ENCODE results near the gene TMEM204. TPM values are rescaled to one million over a fixed set of nuclear protein-coding genes. Genes with fewer than 3 reads are reported as not detected.

The TMEM204 gene
- polyA plus RNA-seq, 2 of the 4 experiments (the other 2 are of a cell fraction), result not detected

DNA sequence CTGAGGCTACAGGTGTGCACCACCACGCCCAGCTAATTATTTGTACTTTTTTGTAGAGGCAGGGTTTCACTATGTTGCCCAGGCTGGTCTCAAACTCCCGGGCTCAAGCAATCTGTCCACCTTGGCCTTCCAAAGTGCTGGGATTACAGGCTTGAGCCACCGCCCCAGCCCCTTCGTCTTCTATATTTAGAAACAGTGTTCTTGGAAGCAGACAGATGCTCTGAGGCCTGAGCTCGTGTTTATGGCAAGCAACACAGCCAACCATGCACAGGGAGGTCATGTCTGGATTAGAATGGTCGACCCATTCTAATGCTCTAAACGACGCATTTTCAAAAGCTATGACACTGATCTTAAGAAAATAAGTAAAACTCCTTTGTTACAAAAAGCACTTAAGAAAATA is 16.6 kb downstream of the TMEM204 start:
- Histone ChIP-seq H3K4me1 (no peaks in the 10 kb centered on the region), H3K27ac (no peak overlapping the region), H3K4me3 (no peak overlapping the region), H3K9me3 (no peaks in the 10 kb centered on the region), H3K4me2 (no peak overlapping the region)
- no peak for TF ChIP-seq FOSL2 (IDR thresholded peaks at IDR 0.05)
- TF ChIP-seq FOSL2 (CRISPR knock-in tag; IDR thresholded peaks at IDR 0.05), result no peak
- FAIRE-seq, result no peak
- CTCF ChIA-PET, result interaction anchor here (1.0 kb wide), 1 partner anchor 9 kb away, joined by 3 read pairs; no protein-coding TSS in a partner anchor
- no peak for ATAC-seq
- no peak for DNase-seq (ENCODE audit: low read depth in 1 of 2, low spot score in 1 of 2)
- POLR2A ChIA-PET, result no interaction called here
- WGBS (ENCODE audit: missing lambda C conversion rate), result 78% methylated on average over 8 of the region's 8 CpGs

DNA sequence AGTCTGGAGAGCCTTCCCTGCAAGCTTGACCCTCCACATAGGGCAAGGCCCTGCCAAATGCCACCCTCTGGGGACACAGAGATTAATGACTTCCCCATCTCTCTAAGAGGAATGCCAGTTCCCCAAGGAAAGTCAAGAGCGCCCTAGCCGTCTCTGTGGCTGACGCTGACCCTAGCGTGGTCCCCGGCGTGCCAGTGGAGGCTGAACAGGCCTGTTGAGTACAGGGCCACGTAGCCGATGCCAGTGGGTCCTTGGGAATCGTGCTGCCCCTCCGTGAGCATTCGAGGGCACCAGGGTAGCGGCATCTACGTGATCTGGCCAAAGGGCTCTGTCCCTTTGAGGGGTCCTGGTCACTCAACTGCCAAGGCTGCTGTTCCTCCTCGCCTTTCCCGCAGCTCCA is 17.2 kb downstream of the TMEM204 start:
- Histone ChIP-seq H3K4me3 (no peak overlapping the region), H3K4me1 (no peaks in the 10 kb centered on the region), H3K27ac (no peak overlapping the region), H3K9me3 (no peaks in the 10 kb centered on the region), H3K4me2 (no peak overlapping the region)
- FAIRE-seq (no peak), DNase-seq (ENCODE audit: low read depth in 1 of 2, low spot score in 1 of 2) (no peak), ATAC-seq (no peak)
- WGBS (ENCODE audit: missing lambda C conversion rate), result 94% methylated on average over 15 of the region's 15 CpGs
- TF ChIP-seq, protein P1, sequence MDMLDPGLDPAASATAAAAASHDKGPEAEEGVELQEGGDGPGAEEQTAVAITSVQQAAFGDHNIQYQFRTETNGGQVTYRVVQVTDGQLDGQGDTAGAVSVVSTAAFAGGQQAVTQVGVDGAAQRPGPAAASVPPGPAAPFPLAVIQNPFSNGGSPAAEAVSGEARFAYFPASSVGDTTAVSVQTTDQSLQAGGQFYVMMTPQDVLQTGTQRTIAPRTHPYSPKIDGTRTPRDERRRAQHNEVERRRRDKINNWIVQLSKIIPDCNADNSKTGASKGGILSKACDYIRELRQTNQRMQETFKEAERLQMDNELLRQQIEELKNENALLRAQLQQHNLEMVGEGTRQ (IDR thresholded peaks at IDR 0.05), result no peak
- TF ChIP-seq RAD21 (conservative IDR thresholded peaks at IDR 0.05 in 1 of 2, IDR thresholded peaks at IDR 0.05 in 1 of 2) (no peak), HOXA7 (CRISPR knock-in tag; IDR thresholded peaks at IDR 0.05) (no peak), SREBF2 (IDR thresholded peaks at IDR 0.05) (no peak), EHMT2 (IDR thresholded peaks at IDR 0.05; ENCODE audit: low read depth) (no peak), CHD4 (IDR thresholded peaks at IDR 0.05; ENCODE audit: borderline replicate concordance) (no peak), ZNF302 (CRISPR knock-in tag; IDR thresholded peaks at IDR 0.05) (no peak), CBX8 (IDR thresholded peaks at IDR 0.05) (no peak), ESRRA (IDR thresholded peaks at IDR 0.05; ENCODE audit: borderline replicate concordance, low read length) (no peak)
- TF ChIP-seq, protein P2, sequence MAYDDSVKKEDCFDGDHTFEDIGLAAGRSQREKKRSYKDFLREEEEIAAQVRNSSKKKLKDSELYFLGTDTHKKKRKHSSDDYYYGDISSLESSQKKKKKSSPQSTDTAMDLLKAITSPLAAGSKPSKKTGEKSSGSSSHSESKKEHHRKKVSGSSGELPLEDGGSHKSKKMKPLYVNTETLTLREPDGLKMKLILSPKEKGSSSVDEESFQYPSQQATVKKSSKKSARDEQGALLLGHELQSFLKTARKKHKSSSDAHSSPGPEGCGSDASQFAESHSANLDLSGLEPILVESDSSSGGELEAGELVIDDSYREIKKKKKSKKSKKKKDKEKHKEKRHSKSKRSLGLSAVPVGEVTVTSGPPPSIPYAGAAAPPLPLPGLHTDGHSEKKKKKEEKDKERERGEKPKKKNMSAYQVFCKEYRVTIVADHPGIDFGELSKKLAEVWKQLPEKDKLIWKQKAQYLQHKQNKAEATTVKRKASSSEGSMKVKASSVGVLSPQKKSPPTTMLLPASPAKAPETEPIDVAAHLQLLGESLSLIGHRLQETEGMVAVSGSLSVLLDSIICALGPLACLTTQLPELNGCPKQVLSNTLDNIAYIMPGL (CRISPR knock-in tag; IDR thresholded peaks at IDR 0.05; ENCODE audit: borderline replicate concordance), result no peak
- TF ChIP-seq, protein P3, sequence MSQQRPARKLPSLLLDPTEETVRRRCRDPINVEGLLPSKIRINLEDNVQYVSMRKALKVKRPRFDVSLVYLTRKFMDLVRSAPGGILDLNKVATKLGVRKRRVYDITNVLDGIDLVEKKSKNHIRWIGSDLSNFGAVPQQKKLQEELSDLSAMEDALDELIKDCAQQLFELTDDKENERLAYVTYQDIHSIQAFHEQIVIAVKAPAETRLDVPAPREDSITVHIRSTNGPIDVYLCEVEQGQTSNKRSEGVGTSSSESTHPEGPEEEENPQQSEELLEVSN (IDR thresholded peaks at IDR 0.05; ENCODE audit: borderline replicate concordance, low read depth), result no peak
- TF ChIP-seq, protein P4, sequence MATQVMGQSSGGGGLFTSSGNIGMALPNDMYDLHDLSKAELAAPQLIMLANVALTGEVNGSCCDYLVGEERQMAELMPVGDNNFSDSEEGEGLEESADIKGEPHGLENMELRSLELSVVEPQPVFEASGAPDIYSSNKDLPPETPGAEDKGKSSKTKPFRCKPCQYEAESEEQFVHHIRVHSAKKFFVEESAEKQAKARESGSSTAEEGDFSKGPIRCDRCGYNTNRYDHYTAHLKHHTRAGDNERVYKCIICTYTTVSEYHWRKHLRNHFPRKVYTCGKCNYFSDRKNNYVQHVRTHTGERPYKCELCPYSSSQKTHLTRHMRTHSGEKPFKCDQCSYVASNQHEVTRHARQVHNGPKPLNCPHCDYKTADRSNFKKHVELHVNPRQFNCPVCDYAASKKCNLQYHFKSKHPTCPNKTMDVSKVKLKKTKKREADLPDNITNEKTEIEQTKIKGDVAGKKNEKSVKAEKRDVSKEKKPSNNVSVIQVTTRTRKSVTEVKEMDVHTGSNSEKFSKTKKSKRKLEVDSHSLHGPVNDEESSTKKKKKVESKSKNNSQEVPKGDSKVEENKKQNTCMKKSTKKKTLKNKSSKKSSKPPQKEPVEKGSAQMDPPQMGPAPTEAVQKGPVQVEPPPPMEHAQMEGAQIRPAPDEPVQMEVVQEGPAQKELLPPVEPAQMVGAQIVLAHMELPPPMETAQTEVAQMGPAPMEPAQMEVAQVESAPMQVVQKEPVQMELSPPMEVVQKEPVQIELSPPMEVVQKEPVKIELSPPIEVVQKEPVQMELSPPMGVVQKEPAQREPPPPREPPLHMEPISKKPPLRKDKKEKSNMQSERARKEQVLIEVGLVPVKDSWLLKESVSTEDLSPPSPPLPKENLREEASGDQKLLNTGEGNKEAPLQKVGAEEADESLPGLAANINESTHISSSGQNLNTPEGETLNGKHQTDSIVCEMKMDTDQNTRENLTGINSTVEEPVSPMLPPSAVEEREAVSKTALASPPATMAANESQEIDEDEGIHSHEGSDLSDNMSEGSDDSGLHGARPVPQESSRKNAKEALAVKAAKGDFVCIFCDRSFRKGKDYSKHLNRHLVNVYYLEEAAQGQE (IDR thresholded peaks at IDR 0.05), result no peak
- ChIA-PET POLR2A (no interaction called here), CTCF (interaction anchor here (1.0 kb wide), 1 partner anchor 9 kb away, joined by 3 read pairs; no protein-coding TSS in a partner anchor)

DNA sequence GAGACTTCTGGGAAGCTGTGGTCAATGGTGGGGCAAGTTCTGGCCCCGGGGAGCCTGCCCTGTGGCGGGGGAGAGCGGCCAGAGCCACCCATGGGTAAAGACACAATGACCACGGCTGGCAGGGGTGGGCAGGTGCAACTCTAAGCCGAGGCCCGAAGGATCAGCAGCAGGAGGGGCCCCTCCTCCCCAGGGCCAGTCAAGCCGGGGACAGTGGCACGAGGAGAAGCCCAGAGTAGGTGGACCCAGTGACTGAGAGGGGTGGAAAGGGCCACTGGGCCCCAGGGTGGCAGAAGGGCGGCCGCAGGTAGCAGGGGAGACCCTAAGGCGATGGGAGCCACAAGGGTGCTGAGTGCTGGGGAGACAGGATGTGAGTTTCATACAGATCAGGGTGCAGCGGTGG is 17.7 kb downstream of the TMEM204 start:
- Histone ChIP-seq H3K9me3 (no peaks in the 10 kb centered on the region), H3K27ac (no peak overlapping the region), H3K4me3 (no peak overlapping the region), H3K4me2 (no peak overlapping the region), H3K4me1 (no peaks in the 10 kb centered on the region)
- CTCF ChIA-PET, result interaction anchor here (1.0 kb wide), 1 partner anchor 10 kb away, joined by 3 read pairs; no protein-coding TSS in a partner anchor
- TF ChIP-seq SREBF2 (IDR thresholded peaks at IDR 0.05) (no peak), CEBPB (IDR thresholded peaks at IDR 0.05) (no peak), JUN (IDR thresholded peaks at IDR 0.05) (no peak), HDAC2 (IDR thresholded peaks at IDR 0.05) (no peak), NR3C1 (IDR thresholded peaks at IDR 0.05) (no peak), ZSCAN20 (CRISPR knock-in tag; IDR thresholded peaks at IDR 0.05) (no peak), POLR2A (IDR thresholded peaks at IDR 0.05; ENCODE audit: low read length) (no peak), RARB (CRISPR knock-in tag; IDR thresholded peaks at IDR 0.05) (no peak), FOSL2 (IDR thresholded peaks at IDR 0.05) (no peak), FOSL2 (CRISPR knock-in tag; IDR thresholded peaks at IDR 0.05) (no peak), ZC3H11A (IDR thresholded peaks at IDR 0.05) (no peak)
- TF ChIP-seq, protein P5, sequence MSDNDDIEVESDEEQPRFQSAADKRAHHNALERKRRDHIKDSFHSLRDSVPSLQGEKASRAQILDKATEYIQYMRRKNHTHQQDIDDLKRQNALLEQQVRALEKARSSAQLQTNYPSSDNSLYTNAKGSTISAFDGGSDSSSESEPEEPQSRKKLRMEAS (IDR thresholded peaks at IDR 0.05), result no peak
- TF ChIP-seq, protein P1 (IDR thresholded peaks at IDR 0.05), result no peak
- ATAC-seq, result no peak
- 89% methylated on average over 12 of the region's 12 CpGs for WGBS (ENCODE audit: missing lambda C conversion rate)
- DNase-seq (ENCODE audit: low read depth in 1 of 2, low spot score in 1 of 2), result no peak
- POLR2A ChIA-PET, result no interaction called here
- no peak for FAIRE-seq
